HL-60 (cell line): Measurements from ENCODE around the gene EGFL6.

Source experiments
- POLR2AphosphoS5 ChIP-seq: IDR thresholded peaks from 2 replicates; pipeline ENCODE4 v1.6.1; 2012; ENCODE audit warnings: low read depth
- TF ChIP-seq, protein P1 (sequence below): IDR thresholded peaks from one replicate; pipeline ENCODE4 v1.5.1; 2011; ENCODE audit warnings: low read length, control low read depth, inconsistent platforms; ENCODE audit not compliant: insufficient read depth

- TF ChIP-seq, protein P1, sequence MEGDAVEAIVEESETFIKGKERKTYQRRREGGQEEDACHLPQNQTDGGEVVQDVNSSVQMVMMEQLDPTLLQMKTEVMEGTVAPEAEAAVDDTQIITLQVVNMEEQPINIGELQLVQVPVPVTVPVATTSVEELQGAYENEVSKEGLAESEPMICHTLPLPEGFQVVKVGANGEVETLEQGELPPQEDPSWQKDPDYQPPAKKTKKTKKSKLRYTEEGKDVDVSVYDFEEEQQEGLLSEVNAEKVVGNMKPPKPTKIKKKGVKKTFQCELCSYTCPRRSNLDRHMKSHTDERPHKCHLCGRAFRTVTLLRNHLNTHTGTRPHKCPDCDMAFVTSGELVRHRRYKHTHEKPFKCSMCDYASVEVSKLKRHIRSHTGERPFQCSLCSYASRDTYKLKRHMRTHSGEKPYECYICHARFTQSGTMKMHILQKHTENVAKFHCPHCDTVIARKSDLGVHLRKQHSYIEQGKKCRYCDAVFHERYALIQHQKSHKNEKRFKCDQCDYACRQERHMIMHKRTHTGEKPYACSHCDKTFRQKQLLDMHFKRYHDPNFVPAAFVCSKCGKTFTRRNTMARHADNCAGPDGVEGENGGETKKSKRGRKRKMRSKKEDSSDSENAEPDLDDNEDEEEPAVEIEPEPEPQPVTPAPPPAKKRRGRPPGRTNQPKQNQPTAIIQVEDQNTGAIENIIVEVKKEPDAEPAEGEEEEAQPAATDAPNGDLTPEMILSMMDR = no peak
- no peak for TF ChIP-seq POLR2AphosphoS5
Measured at GRCh38 chrX:13645464-13646153, 76.2 kb downstream of the EGFL6 start.
